Left cardiac atrium (tissue), 4 donors: ENCODE data around the gene RAB4B. TPM values are rescaled to one million over a fixed set of nuclear protein-coding genes. Genes with fewer than 3 reads are reported as not detected.

Source experiments
- ATAC-seq, 2 donors: fragments of 200-7000 bp; cut with Tn5 transposase; one replicate each; pipeline ENCODE4 v1.9.1; 2020; ENCODE audit warnings: mild to moderate bottlenecking in 2 of 2, moderate library complexity in 2 of 2
- DNase-seq: peaks from one replicate; pipeline ENCODE4 v3.0.0-alpha.2; 2020
- intact Hi-C, 2 donors: fragments of 100-400 bp; cut with DNase I; formaldehyde crosslinking; loops; one replicate each; pipeline versions ENCODE4 v1.14.1 to v1.15.1; 2022 to 2023
- total RNA-seq, 2 donors: library from RNA; stranded (reverse); fragmentation: NEBNext Ultra II Directional; extraction: Animal tissue kit (Norgen Biotek cat#: 25700); gene quantifications; one replicate each; pipeline ENCODE4 v1.2.1, GENCODE V29; 2021
- donor health status: DM: no; HTN: yes; CAD: no.
- donor health status: DM: no; HTN: yes; CAD: no; lungs with severe emphysema.
- donor health status: DM: yes; HTN: yes; CAD: no.
- donor health status: Dilated cardiomyopathy.

Gene RAB4B
- total RNA-seq, 2 donors from 2014 or later: 15.9 to 17.5 TPM

DNA sequence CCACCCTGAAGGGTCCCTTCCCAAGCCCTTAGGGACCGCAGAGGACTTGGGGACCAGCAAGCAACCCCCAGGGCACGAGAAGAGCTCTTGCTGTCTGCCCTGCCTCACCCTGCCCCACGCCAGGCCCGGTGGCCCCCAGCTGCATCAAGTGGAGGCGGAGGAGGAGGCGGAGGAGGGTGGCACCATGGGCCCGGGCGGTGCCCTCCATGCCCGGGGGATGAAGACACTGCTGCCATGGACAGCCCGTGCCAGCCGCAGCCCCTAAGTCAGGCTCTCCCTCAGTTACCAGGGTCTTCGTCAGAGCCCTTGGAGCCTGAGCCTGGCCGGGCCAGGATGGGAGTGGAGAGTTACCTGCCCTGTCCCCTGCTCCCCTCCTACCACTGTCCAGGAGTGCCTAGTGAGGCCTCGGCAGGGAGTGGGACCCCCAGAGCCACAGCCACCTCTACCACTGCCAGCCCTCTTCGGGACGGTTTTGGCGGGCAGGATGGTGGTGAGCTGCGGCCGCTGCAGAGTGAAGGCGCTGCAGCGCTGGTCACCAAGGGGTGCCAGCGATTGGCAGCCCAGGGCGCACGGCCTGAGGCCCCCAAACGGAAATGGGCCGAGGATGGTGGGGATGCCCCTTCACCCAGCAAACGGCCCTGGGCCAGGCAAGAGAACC, 22.4 kb downstream of the RAB4B start:
- intact Hi-C loops: loop anchor here in 1 of 2 donors (5.0 to 10.0 kb wide), 2 partner anchors 83 to 136 kb away; partner anchors contain the start of genes COQ8B and ITPKC

DNA sequence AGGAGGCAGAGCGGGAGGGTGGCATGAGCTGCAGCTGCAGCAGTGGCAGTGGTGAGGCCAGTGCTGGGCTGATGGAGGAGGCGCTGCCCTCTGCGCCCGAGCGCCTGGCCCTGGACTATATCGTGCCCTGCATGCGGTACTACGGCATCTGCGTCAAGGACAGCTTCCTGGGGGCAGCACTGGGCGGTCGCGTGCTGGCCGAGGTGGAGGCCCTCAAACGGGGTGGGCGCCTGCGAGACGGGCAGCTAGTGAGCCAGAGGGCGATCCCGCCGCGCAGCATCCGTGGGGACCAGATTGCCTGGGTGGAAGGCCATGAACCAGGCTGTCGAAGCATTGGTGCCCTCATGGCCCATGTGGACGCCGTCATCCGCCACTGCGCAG, 22.9 kb downstream of the RAB4B start:
- ATAC-seq (no peak), DNase-seq (no peak)
- intact Hi-C loops: loop anchor here in 1 of 2 donors (5.0 to 10.0 kb wide), 2 partner anchors 84 to 136 kb away; partner anchors contain the start of genes COQ8B and ITPKC

More for the DNA sequence above, 22.4 kb downstream of the RAB4B start:
- ATAC-seq (no peak), DNase-seq (no peak)

DNA sequence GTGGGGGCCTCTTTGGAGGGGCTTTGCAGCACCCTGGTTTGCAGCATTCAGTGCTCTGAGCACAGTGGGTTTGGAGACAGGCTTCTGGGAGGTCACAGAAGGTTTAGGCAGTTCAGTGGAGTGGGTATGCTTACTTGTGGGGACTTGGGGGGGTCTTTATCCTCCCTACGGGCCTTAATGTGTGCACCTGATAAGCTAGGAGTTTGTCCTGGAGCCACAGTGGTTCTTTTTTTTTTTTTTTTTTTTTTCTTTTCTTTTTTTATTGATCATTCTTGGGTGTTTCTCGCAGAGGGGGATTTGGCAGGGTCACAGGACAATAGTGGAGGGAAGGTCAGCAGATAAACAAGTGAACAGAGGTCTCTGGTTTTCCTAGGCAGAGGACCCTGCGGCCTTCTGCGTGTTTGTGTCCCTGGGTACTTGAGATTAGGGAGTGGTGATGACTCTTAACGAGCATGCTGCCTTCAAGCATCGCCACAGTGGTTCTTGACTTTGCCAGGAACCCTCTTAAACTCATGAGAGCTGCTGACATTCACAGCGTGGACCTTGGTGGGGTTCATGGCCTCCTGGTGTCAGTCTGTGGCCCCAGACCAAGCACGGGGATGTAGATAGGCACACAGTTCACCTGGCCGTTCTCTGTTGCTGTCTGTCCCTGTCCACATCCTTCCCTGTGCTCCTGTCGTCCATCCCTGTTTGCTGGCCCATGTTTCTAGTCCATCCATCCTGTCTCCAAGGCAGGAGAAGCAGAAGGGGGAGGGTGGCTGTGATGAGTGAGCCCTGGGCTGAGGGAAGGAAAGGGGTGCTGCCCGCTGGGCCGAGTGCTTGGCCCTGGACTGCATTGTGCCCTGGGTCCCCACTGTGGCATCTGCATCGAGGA, 23.6 kb downstream of the RAB4B start:
- intact Hi-C loops: loop anchor here in 1 of 2 donors (5.0 to 10.0 kb wide), 2 partner anchors 84 to 137 kb away; partner anchors contain the start of genes COQ8B and ITPKC
- DNase-seq (no peak), ATAC-seq (no peak)

DNA sequence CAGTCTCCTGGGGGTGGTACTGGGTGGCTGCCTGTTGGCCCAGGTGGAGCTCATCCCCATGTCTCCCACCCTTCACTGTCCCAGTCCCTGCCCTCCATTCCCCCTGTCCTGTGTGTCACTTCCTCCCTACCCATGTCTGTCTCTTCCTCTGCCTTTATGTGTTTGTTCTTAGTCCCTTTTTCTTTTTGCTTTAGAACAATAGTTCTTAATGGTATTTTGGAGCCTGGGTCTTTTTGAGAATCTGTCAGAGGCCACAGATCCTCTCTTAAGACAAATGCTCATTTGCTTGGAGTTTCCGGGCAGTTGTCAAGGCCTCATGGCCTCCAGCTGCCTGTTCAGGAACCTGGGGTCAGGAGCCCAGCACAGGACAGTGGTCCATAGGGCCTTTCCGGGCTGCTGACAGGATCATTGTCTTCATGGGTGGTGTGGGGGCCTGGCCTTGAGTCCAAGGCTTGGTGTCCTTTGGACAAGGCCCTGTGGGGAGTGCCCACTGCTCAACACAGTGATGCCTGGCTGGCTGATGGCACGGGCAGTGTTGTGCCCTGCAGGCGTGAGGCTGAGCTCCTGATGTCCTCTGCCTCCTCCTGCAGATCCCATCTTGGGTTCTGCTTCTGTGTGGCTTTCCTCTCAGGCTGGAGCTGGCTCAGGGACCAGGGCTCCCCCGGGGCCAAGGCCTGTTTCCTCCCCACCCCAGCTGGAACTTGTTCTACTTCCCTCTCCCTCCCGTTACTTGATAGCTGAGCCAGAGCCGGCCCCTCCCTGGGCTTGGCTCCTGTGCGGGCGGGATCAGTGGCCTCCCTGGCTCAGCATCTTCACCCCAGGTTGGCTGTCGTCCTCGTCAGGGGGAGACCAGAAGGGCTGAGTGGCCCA, 24.5 kb downstream of the RAB4B start:
- ATAC-seq (peak in 1 of 2 donors; percentile 1), DNase-seq (peak; percentile 74)
- intact Hi-C loops: loop anchor here in 1 of 2 donors (5.0 to 10.0 kb wide), 2 partner anchors 85 to 138 kb away; partner anchors contain the start of genes COQ8B and ITPKC

DNA sequence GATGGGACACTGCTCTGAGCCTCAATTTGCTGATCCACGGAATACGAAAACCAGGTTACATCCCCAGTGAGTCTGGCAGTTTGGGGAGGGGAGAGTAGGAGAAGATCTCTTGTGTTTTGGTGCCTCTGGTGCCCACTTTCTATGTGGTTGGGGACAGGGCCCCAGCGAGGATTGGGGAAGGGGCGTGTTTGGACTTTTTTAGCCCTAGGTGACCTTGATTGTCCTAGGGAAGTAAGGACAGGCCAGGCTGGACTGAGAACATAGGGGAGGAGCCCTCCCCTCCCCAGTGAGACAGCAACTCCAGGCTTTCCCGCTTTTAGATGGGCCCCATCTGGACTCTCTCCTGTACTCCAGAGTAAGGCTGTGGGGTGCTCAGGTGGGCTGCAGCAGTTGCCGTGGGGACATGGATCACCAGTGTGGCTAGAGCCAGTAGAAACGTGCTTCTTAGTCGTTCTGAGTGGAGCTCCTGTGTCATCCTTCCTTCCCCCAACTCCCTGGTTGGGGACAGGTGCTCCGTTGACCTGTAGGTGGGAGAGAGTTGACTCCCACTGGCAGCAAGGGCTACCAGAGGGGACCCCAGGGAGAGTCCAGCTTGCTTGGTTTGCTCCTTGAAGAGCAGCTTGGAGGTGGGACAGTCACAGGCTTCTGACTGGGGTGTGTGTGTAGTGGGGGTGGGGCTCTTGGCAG, 25.3 kb downstream of the RAB4B start:
- intact Hi-C loops: loop anchor here in 1 of 2 donors (5.0 to 10.0 kb wide), 2 partner anchors 86 to 139 kb away; partner anchors contain the start of genes COQ8B and ITPKC
- ATAC-seq: no peak
- DNase-seq: no peak

DNA sequence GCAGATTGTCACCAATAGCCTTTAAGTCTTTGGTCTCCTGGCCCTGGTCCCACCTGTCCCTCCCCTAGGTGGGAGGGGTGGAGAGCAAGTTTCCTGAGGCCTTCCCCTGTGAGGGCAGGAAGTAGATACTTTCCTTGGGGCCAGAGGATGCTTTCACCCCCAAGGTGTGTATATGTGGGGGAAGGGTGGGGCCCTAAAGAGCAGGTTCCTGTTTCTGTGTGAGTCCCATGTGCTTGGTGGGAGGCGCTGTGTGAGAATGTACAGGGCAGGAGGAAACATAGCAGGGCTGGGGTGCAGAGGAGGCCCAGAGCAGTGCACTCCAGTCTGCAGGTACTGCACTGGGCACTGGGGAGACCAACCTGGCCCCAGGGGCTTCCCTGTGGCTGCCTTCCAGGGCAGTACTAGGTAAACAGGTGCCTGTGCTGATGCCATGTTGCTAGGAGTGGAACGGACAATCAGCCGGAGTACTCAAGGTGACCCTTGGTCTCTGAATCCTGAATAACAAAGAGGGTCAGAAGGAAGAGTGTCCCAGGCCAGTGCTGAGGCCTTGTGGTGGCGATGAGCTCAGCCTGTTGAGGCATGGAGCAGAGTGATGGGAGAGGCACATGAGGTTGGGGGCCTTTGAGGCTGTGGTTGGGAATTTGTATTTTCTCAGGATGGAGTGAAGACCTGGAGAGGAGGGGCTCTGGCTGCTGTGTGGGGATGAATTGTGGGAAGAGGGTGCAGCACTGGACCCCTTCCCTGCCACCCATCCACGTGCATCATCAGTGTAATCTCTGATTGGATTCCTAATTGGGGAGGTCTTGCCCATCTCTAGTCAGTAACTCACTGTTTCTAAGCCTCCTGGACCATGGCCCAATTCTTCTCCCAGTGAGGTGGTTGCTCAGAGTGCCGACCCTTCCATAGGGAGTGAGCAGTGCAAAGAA, 26.1 kb downstream of the RAB4B start:
- peak; percentile 64 for DNase-seq

DNA sequence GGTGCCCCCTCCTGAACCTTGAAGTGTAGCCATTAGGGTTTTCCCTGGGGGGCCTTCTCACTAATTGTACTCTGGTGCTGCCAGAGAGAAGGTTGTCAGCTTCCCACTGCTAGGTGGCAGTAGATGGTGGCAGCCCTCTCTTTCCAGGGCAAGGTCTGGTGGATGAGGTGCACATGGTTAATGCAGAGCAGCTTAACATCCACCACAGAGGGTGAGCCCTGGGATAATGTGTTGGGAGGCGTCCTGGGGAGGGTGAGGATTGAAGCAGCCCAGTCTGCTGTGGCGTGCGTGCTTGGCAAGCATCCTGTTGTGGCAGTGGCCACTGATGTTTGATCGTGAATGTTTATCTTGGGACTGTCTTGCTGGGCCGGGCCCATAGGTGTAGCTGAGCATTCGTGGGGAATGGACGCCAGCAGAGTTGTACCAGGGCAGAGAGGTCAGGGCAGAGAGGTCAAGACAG, 26.8 kb downstream of the RAB4B start:
- ATAC-seq: no peak
- DNase-seq: no peak
- intact Hi-C loops: loop anchor here in 1 of 2 donors (5.0 to 10.0 kb wide), 2 partner anchors 88 to 140 kb away; partner anchors contain the start of genes COQ8B and ITPKC

More for the DNA sequence above, 26.1 kb downstream of the RAB4B start:
- no peak for ATAC-seq
- intact Hi-C loops: loop anchor here in 1 of 2 donors (5.0 to 10.0 kb wide), 2 partner anchors 87 to 139 kb away; partner anchors contain the start of genes COQ8B and ITPKC

DNA sequence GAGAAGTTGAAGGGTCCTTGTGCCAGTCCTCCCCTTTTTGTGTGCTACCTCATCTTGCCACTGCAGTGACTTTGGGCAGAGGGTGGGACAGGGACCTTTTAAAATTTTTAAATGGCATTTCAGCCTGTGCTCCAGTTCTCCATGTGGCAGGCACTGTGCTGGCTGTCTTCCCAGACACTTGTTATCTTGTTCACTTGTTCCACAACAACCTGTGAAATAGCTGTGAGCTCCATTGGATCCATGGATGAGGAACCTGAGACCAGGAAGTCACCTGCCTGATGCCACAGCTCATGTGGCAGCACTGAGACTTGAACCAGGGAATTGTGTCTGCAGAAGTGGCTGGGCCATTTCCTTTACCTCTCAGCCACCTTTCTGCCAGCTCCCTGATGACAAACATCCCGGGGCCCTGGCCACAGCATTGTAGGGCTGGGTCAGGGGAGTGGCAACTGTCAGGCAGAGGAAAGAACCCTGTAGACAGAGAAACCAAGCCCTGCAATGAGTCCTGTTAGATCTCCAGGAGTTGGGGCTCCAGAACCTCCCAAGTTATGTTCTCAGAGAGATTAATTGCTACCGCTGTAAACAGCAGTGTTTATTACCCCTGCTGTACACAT, 27.3 kb downstream of the RAB4B start:
- intact Hi-C loops: loop anchor here in 1 of 2 donors (10.0 kb wide), 1 partner anchor 141 kb away; no protein-coding TSS in a partner anchor
- DNase-seq: peak; percentile 53
- no peak for ATAC-seq

DNA sequence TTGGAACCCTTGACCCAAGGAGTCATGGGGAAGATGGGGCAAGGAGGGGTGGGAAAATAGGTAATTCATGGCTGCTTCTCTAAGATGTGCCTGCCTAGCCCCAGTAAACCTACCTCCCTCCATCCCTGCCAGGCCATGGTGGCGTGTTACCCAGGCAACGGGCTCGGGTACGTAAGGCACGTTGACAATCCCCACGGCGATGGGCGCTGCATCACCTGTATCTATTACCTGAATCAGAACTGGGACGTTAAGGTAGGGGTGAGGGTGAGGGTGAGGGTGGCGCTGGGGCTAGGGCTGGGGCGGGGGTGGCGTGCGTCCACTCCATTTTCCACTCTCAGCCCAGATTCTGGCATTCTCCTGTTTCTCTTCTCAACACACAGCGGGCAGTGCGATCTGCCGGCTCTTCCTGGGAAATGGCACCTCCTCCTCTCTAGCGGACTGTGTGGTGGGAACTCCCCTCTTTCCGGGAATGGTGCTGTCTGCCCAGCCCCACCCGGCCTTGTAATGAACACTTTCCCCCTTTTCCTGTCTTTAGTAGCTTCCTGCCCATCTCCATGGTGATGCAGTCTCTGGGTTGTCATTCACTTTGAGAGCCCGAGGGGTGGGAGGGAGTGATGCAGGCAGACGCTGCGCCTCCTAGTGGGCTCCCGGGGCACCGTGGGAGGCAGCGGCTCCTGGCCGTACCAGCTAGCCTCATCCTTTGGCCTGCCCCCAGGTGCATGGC, 28.5 kb downstream of the RAB4B start:
- DNase-seq (peak; percentile 89), ATAC-seq (peak; percentile 32 to 56)
- intact Hi-C loops: loop anchor here in 1 of 2 donors (10.0 kb wide), 1 partner anchor 142 kb away; no protein-coding TSS in a partner anchor

DNA sequence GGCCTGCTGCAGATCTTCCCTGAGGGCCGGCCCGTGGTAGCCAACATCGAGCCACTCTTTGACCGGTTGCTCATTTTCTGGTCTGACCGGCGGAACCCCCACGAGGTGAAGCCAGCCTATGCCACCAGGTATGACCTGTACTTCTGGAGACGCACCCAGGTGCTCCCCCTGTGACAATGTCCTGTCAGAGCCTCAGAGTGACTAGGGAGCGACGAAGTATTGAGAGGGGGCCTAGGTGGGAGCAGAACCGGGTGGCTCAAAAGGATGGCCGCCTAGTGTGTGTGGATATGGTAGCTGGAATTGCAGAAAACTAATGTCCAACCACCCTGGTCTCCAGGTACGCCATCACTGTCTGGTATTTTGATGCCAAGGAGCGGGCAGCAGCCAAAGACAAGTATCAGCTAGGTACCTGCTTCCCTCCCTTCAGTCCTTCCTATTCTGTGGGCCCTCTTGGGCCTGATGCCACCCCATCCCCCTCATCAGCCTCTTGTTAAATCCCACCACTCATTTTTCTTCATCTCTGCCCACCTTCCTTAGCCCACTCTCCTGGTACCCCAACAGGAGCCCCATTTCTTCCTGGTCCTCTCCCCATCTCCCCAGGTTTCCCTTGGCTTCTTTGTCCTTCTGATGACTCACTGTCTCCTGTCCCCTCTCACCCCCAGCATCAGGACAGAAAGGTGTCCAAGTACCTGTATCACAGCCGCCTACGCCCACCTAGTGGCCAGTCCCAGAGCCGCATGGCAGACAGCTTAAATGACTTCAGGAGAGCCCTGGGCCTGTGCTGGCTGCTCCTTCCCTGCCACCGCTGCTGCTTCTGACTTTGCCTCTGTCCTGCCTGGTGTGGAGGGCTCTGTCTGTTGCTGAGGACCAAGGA, 29.3 kb downstream of the RAB4B start:
- no peak for DNase-seq
- intact Hi-C loops: loop anchor here in 1 of 2 donors (10.0 kb wide), 1 partner anchor 143 kb away; no protein-coding TSS in a partner anchor
- no peak for ATAC-seq

DNA sequence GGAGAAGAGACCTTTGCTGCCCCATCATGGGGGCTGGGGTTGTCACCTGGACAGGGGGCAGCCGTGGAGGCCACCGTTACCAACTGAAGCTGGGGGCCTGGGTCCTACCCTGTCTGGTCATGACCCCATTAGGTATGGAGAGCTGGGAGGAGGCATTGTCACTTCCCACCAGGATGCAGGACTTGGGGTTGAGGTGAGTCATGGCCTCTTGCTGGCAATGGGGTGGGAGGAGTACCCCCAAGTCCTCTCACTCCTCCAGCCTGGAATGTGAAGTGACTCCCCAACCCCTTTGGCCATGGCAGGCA, 29.9 kb downstream of the RAB4B start:
- intact Hi-C loops: loop anchor here in 1 of 2 donors (10.0 kb wide), 1 partner anchor 143 kb away; no protein-coding TSS in a partner anchor
- DNase-seq (no peak), ATAC-seq (no peak)

DNA sequence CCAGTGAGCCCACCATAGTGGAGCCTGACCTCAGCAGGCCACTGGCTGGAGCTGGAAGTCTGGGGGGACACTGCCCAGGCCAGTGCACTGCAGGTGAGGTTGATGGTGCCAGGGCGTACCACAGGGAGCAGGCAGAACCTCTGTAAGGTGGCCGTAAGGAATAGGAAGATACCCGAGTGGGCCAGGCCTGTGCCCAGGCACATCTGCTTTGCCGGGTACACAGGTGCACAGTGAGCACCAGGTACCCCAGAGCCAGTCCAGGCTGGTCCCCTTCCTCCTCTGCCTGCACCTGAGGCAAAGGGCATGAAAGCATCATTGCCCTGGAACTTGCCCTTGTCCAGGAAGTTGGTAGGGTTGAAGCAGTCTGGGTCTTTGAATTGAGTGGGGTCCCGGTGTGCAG, 30.4 kb downstream of the RAB4B start:
- ATAC-seq (no peak), DNase-seq (no peak)
- intact Hi-C loops: loop anchor here in 1 of 2 donors (10.0 kb wide), 1 partner anchor 144 kb away; no protein-coding TSS in a partner anchor

DNA sequence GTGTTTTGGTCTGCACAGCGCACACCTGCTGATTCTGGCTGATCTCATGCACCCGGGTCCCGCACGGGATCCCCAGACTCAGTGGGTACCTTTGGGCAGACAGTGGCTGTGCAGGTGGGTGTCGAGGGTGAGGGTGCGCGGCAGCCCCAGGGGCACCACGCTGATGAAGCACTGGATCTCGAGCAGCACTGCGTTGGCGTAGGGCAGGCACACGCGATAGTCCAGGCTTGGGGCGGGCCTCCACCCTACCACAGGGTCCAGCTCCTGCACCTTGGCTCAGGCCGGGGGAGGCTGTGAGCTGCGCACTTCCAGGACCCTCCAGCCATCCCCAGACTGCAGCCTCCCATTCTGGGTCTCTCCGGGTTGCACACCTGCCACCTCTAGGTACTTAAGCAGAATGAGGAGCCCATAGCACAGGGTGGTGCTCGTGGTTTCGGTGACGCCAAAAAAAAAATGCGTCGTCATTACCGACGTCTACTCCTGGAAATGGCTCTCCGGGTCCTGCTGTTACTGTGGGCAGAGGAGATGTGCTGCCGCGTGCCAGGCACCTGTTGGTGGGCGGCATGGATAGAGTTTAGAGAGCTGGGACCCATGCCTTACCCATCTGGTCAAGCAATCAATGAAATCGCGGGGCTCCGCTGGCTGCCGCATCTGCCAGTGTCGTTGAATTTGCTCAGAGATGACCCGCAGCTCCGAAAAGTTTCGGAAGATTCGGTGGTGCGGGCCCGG, 31.5 kb downstream of the RAB4B start:
- intact Hi-C loops: loop anchor here in 1 of 2 donors (10.0 kb wide), 1 partner anchor 145 kb away; no protein-coding TSS in a partner anchor
- ATAC-seq (no peak), DNase-seq (peak; percentile 41)

DNA sequence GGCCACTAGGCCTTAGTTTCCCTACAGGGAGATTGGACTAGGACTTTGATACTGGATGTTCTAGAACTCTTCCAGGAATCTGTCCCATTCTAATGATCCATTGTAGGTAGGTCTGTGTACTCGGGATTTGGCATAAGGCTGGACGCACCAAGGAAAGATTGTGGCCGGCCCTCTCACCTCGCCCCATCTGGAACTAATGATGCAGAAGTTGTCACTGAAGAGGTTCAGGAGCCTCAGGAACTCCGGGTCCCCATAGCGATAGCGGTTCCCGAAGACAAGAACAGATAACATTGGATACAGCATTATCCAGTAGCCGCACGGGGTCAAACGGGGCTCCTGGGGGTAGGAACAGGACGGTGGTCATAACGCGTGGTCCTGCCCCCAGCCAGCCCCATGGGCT, 32.1 kb downstream of the RAB4B start:
- intact Hi-C loops: no loop called here
- no peak for DNase-seq
- no peak for ATAC-seq
